ENCODE measurements around the gene TNF.
A peak's percentile ranks its signal among the peaks of the same experiment; 100 is the strongest.

Gene TNF

DNA sequence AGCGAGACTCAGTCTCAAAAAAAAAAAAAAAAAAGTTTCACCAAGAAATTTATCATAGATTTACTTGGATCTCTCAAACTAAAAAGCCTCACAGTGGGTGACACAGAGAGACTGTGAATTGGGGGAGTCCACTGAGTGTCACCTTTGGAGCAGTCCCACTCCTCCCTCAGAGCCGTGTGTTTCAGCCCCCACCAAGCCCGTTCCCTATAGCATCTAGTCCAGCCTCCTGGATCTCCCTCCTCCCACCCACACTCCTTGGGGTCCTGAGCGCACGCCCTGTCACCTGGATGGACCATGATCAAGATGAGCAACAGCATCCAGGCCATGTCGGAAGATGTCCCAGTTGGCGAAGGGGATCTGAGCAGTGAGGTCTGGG lies 17.0 kb downstream of the TNF start:
- CTCF ChIA-PET: interaction anchor here (1.8 to 12.8 kb wide), 3 partner anchors 10 to 47 kb away, joined by 4 to 518 read pairs (median 431); partner anchors contain the start of genes ATP6V1G2, DDX39B, LST1 and LTB

DNA sequence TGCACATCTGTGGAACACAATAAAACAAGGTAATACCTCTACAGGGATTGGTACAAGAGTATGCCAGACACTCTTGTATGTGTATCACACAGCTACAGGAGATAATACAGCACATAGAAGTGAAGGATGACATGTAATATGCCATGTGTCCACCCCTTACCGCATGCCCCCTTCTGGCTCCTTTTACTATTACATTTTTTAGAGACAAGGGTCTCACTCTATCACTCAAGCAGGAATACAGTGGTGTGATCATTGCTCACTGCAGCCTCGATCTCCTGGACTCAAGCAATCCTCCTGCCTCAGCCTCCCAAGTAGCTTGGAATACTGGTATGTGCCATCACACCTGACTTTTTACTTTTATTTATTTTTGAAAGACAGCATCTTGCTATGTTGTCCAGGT lies 21.6 kb downstream of the TNF start:
- Histone ChIP-seq H3K4me1 (ENCODE audit: control insufficient read depth, insufficient read depth, low read length) (no peaks in the 10 kb centered on the region), H3K9me3 (ENCODE audit: control insufficient read depth, insufficient read depth, low read depth, low read length) (no peaks in the 10 kb centered on the region), H3K4me3 (ENCODE audit: low read depth, low read length) (no peak overlapping the region), H3K36me3 (ENCODE audit: control insufficient read depth in 2 of 2, insufficient read depth in 1 of 2, low read length in 2 of 2) (no peaks in the 10 kb centered on the region), H3K27ac (ENCODE audit: extremely low read depth, low read depth, low read length) (no peak overlapping the region)
- ChIA-PET CTCF (interaction anchor here (0.5 to 12.8 kb wide), 25 partner anchors 11 to 1167 kb away, joined by 3 to 518 read pairs (median 7); partner anchors contain the start of genes ATP6V1G2, DDX39B, LST1 and LTA), POLR2A (interaction anchor here (1.1 to 1.3 kb wide), 2 partner anchors 50 to 55 kb away, joined by 3 to 5 read pairs; partner anchors contain the start of genes ATP6V1G2 and NFKBIL1)
- TF ChIP-seq ZNF48 (tag by site-specific recombination; IDR thresholded peaks at IDR 0.05) (no peak), ZFP69B (tag by site-specific recombination; IDR thresholded peaks at IDR 0.05) (no peak), ZNF670 (tag by site-specific recombination; IDR thresholded peaks at IDR 0.05; ENCODE audit: low read depth) (no peak), ZNF654 (tag by site-specific recombination; IDR thresholded peaks at IDR 0.05; ENCODE audit: low read depth) (peak; percentile 18; the same call in 1 of the 2 replicates), ZNF121 (tag by site-specific recombination; IDR thresholded peaks at IDR 0.05) (peak; percentile 34; the same call in 1 of the 2 replicates)
- TF ChIP-seq, protein P1, sequence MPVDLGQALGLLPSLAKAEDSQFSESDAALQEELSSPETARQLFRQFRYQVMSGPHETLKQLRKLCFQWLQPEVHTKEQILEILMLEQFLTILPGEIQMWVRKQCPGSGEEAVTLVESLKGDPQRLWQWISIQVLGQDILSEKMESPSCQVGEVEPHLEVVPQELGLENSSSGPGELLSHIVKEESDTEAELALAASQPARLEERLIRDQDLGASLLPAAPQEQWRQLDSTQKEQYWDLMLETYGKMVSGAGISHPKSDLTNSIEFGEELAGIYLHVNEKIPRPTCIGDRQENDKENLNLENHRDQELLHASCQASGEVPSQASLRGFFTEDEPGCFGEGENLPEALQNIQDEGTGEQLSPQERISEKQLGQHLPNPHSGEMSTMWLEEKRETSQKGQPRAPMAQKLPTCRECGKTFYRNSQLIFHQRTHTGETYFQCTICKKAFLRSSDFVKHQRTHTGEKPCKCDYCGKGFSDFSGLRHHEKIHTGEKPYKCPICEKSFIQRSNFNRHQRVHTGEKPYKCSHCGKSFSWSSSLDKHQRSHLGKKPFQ (tag by site-specific recombination; IDR thresholded peaks at IDR 0.05): 0 out of 2 replicates have a peak, but pooled peaks have one; percentile 57
- TF ChIP-seq, protein P2, sequence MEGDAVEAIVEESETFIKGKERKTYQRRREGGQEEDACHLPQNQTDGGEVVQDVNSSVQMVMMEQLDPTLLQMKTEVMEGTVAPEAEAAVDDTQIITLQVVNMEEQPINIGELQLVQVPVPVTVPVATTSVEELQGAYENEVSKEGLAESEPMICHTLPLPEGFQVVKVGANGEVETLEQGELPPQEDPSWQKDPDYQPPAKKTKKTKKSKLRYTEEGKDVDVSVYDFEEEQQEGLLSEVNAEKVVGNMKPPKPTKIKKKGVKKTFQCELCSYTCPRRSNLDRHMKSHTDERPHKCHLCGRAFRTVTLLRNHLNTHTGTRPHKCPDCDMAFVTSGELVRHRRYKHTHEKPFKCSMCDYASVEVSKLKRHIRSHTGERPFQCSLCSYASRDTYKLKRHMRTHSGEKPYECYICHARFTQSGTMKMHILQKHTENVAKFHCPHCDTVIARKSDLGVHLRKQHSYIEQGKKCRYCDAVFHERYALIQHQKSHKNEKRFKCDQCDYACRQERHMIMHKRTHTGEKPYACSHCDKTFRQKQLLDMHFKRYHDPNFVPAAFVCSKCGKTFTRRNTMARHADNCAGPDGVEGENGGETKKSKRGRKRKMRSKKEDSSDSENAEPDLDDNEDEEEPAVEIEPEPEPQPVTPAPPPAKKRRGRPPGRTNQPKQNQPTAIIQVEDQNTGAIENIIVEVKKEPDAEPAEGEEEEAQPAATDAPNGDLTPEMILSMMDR (tag by site-specific recombination; IDR thresholded peaks at IDR 0.05): peak; percentile 35; the same call in 1 of the 2 replicates

More for the DNA sequence above, 17.0 kb downstream of the TNF start:
- H3K4me1 ChIP-seq (ENCODE audit: control insufficient read depth, insufficient read depth, low read length): no peaks in the 10 kb centered on the region
- no peak overlapping the region for H3K27ac ChIP-seq (ENCODE audit: extremely low read depth, low read depth, low read length)
- POLR2A ChIA-PET: interaction anchor here (1.3 to 2.0 kb wide), 2 partner anchors 12 to 50 kb away, joined by 3 to 7 read pairs; partner anchors contain the start of gene DDX39B
- no peaks in the 10 kb centered on the region for H3K9me3 ChIP-seq (ENCODE audit: control insufficient read depth, insufficient read depth, low read depth, low read length)
- no peaks in the 10 kb centered on the region for H3K36me3 ChIP-seq (ENCODE audit: control insufficient read depth in 2 of 2, insufficient read depth in 1 of 2, low read length in 2 of 2)
- H3K4me3 ChIP-seq (ENCODE audit: low read depth, low read length): no peak overlapping the region
- TF ChIP-seq ZNF350 (tag by site-specific recombination; IDR thresholded peaks at IDR 0.05) (no peak), ZNF548 (tag by site-specific recombination; IDR thresholded peaks at IDR 0.05) (no peak), BCL11B (tag by site-specific recombination; IDR thresholded peaks at IDR 0.05; ENCODE audit: low read depth) (no peak)

DNA sequence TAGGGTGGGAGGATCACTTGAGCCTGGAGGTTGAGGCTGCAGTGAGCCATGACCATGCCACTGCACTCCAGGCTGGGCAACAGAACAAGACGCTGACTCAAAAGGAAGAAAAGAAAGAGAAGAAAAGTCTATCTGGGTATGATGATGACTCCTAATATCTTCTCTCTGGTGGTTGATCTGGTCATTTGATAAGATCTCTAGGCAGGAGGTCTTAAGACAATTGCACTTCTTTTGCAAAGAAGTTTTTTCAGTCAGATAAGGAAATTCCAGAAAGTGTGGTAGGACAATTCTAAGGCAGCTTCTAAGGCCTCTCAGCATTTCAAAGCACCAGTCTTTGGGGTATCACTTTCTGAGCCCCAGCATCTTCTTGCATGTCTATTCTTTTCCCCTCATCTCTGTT lies 32.0 kb downstream of the TNF start:
- CTCF ChIA-PET: interaction anchor here (0.5 to 7.8 kb wide), 6 partner anchors 10 to 1015 kb away, joined by 3 to 113 read pairs (median 5); no protein-coding TSS in a partner anchor
- POLR2A ChIA-PET: interaction anchor here (0.7 kb wide), 2 partner anchors 9 to 79 kb away, joined by 3 read pairs; no protein-coding TSS in a partner anchor

More for the DNA sequence above, 32.0 kb downstream of the TNF start:
- H3K4me3 ChIP-seq (ENCODE audit: low read depth, low read length): no peak overlapping the region
- H3K27ac ChIP-seq (ENCODE audit: extremely low read depth, low read depth, low read length): no peak overlapping the region
- TF ChIP-seq HOXC10 (CRISPR knock-in tag; IDR thresholded peaks at IDR 0.05): no peak
- TF ChIP-seq, protein P3, sequence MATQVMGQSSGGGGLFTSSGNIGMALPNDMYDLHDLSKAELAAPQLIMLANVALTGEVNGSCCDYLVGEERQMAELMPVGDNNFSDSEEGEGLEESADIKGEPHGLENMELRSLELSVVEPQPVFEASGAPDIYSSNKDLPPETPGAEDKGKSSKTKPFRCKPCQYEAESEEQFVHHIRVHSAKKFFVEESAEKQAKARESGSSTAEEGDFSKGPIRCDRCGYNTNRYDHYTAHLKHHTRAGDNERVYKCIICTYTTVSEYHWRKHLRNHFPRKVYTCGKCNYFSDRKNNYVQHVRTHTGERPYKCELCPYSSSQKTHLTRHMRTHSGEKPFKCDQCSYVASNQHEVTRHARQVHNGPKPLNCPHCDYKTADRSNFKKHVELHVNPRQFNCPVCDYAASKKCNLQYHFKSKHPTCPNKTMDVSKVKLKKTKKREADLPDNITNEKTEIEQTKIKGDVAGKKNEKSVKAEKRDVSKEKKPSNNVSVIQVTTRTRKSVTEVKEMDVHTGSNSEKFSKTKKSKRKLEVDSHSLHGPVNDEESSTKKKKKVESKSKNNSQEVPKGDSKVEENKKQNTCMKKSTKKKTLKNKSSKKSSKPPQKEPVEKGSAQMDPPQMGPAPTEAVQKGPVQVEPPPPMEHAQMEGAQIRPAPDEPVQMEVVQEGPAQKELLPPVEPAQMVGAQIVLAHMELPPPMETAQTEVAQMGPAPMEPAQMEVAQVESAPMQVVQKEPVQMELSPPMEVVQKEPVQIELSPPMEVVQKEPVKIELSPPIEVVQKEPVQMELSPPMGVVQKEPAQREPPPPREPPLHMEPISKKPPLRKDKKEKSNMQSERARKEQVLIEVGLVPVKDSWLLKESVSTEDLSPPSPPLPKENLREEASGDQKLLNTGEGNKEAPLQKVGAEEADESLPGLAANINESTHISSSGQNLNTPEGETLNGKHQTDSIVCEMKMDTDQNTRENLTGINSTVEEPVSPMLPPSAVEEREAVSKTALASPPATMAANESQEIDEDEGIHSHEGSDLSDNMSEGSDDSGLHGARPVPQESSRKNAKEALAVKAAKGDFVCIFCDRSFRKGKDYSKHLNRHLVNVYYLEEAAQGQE (tag by site-specific recombination; IDR thresholded peaks at IDR 0.05): no peak
- TF ChIP-seq, protein P4, sequence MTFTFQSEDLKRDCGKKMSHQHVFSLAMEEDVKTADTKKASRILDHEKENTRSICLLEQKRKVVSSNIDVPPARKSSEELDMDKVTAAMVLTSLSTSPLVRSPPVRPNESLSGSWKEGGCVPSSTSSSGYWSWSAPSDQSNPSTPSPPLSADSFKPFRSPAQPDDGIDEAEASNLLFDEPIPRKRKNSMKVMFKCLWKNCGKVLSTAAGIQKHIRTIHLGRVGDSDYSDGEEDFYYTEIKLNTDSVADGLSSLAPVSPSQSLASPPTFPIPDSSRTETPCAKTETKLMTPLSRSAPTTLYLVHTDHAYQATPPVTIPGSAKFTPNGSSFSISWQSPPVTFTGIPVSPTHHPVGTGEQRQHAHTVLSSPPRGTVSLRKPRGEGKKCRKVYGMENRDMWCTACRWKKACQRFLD (tag by site-specific recombination; IDR thresholded peaks at IDR 0.05): no peak
- no peak for TF ChIP-seq ZSCAN30 (tag by site-specific recombination; IDR thresholded peaks at IDR 0.05)
- TF ChIP-seq ZNF629 (tag by site-specific recombination; IDR thresholded peaks at IDR 0.05): no peak
- no peak for TF ChIP-seq ZNF311 (tag by site-specific recombination; IDR thresholded peaks at IDR 0.05; ENCODE audit: borderline replicate concordance)
- TF ChIP-seq, protein P5, sequence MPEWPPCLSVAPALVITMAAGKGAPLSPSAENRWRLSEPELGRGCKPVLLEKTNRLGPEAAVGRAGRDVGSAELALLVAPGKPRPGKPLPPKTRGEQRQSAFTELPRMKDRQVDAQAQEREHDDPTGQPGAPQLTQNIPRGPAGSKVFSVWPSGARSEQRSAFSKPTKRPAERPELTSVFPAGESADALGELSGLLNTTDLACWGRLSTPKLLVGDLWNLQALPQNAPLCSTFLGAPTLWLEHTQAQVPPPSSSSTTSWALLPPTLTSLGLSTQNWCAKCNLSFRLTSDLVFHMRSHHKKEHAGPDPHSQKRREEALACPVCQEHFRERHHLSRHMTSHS (tag by site-specific recombination; IDR thresholded peaks at IDR 0.05): no peak
- no peak for TF ChIP-seq ZNF394 (tag by site-specific recombination; IDR thresholded peaks at IDR 0.05; ENCODE audit: borderline replicate concordance)
- H3K36me3 ChIP-seq (ENCODE audit: control insufficient read depth in 2 of 2, insufficient read depth in 1 of 2, low read length in 2 of 2): no peaks in the 10 kb centered on the region
- peaks cover 7% of the 10 kb centered on the region; the same call in 1 of the 2 replicates for H3K4me1 ChIP-seq (ENCODE audit: control insufficient read depth, insufficient read depth, low read length)
- no peaks in the 10 kb centered on the region for H3K9me3 ChIP-seq (ENCODE audit: control insufficient read depth, insufficient read depth, low read depth, low read length)
